NCI-H2196 (cell line): ENCODE data around the gene AP2S1.
A peak's percentile ranks its signal among the peaks of the same experiment; 100 is the strongest.
"Not testable (repeated sequence)": the region's sequence is repeated elsewhere in the genome, so short reads cannot be mapped to it uniquely, and the experiment has no call there.

Source experiments
- DNase-seq: peaks from one replicate; lab custom pipeline; 2025; ENCODE audit not compliant: unreplicated experiment; lab: John Stamatoyannopoulos, UW

Gene AP2S1

GRCh38 chr19:46868025-46868802, 17.6 kb upstream of the AP2S1 start:
- no peak for DNase-seq

- DNase-seq: no peak
Measured at GRCh38 chr19:46867170-46867569, 16.5 kb upstream of the AP2S1 start.

GRCh38 chr19:46866407-46867136, 15.9 kb upstream of the AP2S1 start:
- DNase-seq: no peak

- peak; percentile 52 for DNase-seq
Measured at GRCh38 chr19:46863818-46864629, 13.4 kb upstream of the AP2S1 start.

- DNase-seq: no peak
Measured at GRCh38 chr19:46862974-46863632, 12.5 kb upstream of the AP2S1 start.

- no peak for DNase-seq
Measured at GRCh38 chr19:46862503-46862834, 11.8 kb upstream of the AP2S1 start.

GRCh38 chr19:46861691-46862502, 11.3 kb upstream of the AP2S1 start:
- DNase-seq: no peak

- DNase-seq: peak; percentile 89
Measured at GRCh38 chr19:46860846-46861690, 10.4 kb upstream of the AP2S1 start, which contains the start of gene ARHGAP35. TSS of gene ARHGAP35 (plus strand) at chr19:46860997. CDS start at chr19:46918676, 57,679 bp downstream.

GRCh38 chr19:46860125-46860845, 9.6 kb upstream of the AP2S1 start:
- DNase-seq: peak; percentile 98

GRCh38 chr19:46859637-46860124, 9.0 kb upstream of the AP2S1 start:
- peak; percentile 89 for DNase-seq

GRCh38 chr19:46856062-46857022, 5.7 kb upstream of the AP2S1 start:
- peak; percentile 26 for DNase-seq

- not testable (repeated sequence) for DNase-seq
Measured at GRCh38 chr19:46854698-46855097, 4.1 kb upstream of the AP2S1 start.

- no peak for DNase-seq
Measured at GRCh38 chr19:46852830-46853229, 2.2 kb upstream of the AP2S1 start.

GRCh38 chr19:46849610-46850009, 1.0 kb downstream of the AP2S1 start:
- DNase-seq: no peak

- no peak for DNase-seq
Measured at GRCh38 chr19:46848389-46848788, 2.3 kb downstream of the AP2S1 start.

- no peak for DNase-seq
Measured at GRCh38 chr19:46847528-46847927, 3.1 kb downstream of the AP2S1 start.

GRCh38 chr19:46845959-46846459, 4.6 kb downstream of the AP2S1 start:
- no peak for DNase-seq
